HG02938 (cell line): ENCODE data around the gene PHRF1.
A peak's percentile ranks its signal among the peaks of the same experiment; 100 is the strongest.

Experiments
- ATAC-seq: cut with Tn5 transposase; IDR thresholded peaks from one replicate; pipeline ENCODE4 v1.9.1; 2021; ENCODE audit warnings: mild to moderate bottlenecking, moderate library complexity; ENCODE audit not compliant: unreplicated experiment

Gene PHRF1

DNA sequence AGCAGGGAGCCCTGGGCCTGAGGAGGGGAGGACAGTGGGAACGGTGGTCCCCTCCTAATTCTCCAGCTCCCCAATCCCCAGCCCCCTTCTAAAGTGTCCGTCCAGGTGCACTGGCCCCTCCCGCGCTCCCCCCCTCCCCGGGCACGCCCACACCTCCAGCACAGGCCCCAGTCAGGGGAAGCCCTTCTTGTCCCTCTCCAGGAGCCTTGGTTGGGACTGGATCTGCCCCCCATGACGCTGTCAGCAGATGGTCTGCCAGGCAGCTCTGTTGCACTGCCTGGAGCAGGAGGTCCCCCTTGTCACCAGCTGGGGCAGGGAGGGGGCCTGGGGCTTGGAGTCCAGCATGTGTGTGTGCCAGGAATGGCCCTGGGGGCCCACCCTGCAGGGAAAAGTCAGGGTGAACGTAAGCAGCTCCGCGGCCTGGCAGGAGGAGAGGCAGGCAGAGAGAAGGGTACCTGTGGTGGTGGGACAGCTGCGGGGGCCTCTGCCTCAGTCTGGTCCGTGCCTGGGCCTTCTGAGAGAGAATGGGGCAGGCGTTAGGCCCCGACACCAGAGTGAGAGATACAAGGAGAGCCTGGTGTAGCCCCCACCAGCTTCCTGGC is 37.9 kb downstream of the PHRF1 start:
- ATAC-seq, result no peak

DNA sequence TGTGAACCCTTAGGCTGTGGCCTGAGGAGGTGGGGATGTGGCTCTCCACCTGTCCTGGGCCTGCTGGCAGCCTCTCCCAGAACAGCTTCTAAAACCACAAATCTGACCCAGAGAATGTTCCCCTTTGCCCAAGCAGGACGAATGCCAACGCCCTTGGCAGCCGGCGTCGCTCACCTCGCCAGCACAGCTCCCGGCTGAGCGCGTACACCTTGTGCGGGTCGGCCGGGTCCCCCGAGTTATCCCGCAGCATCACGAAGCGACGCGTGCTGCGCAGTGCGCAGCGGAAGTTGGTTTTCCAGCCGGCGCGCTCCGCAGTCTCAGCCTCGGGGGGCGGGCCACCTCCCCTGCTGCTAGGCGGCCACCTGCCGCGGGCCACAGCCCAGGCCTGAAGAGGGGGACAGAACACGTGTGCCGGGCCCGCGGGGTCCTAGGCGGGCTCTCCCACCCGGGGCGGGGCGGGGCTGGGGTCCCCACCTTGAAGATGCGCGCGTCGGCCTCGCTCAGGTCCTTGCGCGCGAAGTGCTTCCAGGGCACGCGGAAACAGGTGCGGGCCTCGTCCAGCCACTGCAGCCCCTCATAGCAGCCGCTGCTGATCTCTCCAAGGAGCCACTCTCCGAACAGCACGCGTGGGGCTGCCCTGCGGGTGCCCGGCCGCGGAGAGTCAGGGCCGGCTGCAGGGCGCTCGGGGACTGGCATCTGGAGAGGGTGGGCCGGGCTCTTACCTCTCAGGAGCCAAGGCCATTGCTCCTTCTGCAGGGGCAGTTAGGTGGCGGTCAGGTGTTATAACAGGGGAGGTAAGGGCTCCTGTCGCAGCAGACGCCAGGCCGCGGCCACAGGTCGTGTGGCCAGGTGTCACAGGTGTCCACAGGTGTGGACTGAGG is 38.6 kb downstream of the PHRF1 start:
- ATAC-seq, result no peak

- ATAC-seq, result peak; percentile 77
These were observed 39.4 kb downstream of the PHRF1 start, which contains the start of gene IRF7 for GRCh38 chr11:615504-616319. Gene IRF7, minus strand, starts transcription at chr11:615950. Its CDS starts 586 bp downstream, at chr11:615364.

DNA sequence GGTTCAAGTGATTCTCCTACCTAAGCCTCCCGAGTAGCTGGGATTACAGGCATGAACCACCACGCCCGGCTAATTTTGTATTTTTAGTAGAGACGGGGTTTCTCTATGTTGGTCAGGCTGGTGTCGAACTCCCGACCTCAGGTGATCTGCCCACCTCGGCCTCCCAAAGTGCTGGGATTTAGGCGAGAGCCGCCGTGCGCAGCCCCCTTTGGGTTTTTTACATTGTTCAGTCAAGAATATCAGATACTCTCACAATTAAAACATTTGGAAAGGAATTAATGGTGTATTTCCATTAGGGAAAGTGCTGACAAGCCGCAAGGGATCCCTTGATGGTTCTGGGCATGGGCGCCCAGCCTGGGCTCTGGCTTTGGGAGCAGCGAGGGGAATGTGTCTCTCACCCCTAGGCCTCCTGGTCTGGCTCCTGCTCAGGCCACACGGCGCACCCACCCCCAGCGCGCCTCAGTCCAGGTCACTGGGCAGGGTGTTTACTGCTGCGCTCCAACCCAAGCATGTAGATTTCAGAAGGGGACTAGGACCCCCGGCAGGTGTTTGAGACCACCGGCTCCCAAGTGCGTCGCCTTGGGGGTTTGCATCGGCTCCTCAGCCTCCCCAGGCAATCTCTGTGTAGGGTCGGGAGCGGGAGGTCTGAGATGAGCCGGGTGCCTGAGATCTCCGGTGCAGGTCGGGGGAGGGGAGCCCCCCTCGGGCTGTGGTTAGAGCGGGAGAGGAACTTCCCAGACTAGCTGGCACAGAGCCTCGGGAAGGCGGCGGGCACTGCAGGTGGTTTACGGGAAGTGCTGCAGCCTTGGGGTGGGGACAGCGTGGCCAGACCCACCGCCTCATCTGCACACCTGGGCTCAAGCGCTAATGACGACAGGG is 40.3 kb downstream of the PHRF1 start:
- no peak for ATAC-seq

GRCh38 chr11:617199-617911 is 41.1 kb downstream of the PHRF1 start:
- ATAC-seq, result no peak

DNA sequence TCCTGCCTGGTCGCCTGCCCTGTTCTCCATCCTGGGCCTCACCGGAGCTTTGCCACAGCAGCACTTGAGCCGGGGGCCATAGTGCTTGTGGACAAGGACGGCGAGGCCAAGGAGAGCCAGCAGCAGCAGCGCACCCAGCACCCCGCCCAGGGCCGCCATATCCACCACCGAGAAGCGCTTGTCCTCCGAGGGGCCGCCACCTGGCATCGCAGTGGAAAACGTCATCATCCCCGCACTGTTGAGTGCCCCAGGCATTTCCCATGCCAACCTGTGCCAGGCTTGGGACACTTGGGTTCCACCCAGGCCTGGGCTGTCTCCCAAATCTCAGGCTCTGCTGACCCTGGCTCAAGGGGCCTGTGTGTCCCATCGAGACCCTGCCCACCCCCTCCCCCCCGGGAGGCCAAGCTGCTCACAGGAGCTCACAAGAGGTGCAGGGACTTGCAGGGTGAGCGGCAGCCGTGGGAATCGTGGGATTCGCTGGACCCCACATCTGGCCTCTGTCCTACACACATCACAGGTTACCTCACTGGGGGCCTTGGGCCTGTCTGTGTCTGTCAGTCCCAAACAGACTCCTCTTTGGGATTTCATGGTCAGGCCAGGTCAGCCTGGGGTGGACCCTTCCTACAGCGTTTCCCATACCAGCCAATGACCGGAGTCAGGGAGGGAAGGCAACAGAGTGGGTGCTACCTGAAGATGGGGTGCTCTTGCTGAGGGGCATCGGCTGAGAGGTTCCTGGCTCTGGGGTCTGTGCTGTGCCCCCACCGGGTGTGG is 41.8 kb downstream of the PHRF1 start:
- ATAC-seq, result no peak

DNA sequence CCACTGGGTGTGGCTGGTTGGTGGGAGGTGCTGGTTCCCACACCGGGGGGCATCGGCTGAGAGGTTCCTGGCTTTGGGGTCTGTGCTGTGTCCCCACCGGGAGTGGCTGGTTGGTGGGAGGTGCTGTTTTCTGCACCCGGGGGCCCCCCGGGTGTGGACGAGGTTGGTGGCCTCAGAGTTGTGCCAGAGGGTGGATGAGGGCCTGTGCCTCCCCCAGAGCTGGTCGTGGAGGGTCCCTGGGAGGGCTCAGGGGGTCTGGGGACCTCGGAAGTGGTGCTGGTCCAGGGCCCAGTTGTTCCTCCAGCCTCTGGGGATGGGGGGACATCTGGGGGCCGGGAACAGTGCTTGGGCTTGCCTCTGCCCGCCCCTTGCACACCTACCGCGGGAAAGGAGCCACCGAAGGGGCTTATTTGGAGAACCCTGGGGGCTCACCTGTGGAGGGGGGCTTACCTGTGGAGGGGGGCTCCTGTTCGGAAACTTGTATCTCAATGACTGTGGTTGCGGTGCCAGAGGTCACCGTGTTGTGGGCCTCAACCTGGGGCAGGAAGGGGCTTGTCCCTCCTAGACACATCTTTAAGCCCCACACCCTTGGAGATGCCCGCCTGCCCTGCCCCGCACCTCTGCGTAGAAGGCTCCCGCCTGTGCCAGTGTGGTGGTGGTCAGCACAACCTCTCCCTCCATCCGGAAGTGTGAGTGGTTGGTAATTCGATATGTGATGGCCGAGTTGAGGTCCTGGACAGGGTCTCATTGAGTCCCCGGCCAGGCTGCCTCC is 42.8 kb downstream of the PHRF1 start:
- ATAC-seq, result no peak

DNA sequence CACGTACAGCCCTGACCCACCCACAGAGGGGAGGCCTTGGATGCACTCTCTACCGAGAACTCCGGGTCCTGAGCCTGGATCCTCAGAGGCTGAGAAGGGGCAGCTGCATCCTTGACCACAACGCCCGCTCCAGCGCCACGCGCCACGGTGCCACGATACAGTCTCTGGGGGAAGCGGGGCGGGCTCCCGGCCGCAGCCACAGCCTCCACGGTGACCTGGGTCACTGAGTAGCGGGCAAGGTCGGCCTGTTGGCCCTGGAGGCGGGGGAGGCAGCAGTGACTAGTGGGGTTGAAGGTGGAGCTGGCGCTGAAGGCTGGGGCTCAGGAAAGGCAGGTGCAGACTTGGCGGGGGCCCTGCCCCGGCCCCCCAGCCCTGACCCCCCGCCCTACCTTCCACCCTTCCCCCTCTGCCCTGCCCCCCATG is 43.4 kb downstream of the PHRF1 start:
- no peak for ATAC-seq

- no peak for ATAC-seq
These were observed 43.9 kb downstream of the PHRF1 start for GRCh38 chr11:620201-620600.

GRCh38 chr11:620935-621814 is 44.9 kb downstream of the PHRF1 start:
- ATAC-seq, result no peak

DNA sequence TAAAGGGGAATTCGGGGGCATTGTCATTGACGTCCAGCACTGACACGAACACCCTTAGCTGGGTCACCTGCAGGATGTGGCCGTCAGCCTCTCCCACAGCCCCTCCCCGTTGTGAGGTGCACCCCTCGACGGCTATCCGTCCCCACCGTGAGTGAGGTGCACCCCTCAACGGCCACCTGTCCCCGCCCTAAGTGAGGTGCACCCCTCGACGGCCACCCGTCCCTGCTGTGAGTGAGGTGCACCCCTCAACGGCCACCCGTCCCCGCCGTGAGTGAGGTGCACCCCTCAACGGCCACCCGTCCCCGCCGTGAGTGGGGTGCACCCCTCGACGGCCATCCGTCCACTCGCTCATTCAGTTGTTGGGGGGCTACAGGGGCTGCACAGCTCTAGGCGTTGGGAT is 45.6 kb downstream of the PHRF1 start:
- ATAC-seq, result no peak

GRCh38 chr11:623349-623869 is 47.1 kb downstream of the PHRF1 start:
- no peak for ATAC-seq

GRCh38 chr11:623999-624704 is 47.9 kb downstream of the PHRF1 start:
- ATAC-seq, result no peak

- no peak for ATAC-seq
These were observed 48.7 kb downstream of the PHRF1 start, which contains the start of gene CDHR5 for GRCh38 chr11:624705-625635. Gene CDHR5, minus strand, starts transcription at chr11:624955. Its CDS starts 53 bp downstream, at chr11:624902.

DNA sequence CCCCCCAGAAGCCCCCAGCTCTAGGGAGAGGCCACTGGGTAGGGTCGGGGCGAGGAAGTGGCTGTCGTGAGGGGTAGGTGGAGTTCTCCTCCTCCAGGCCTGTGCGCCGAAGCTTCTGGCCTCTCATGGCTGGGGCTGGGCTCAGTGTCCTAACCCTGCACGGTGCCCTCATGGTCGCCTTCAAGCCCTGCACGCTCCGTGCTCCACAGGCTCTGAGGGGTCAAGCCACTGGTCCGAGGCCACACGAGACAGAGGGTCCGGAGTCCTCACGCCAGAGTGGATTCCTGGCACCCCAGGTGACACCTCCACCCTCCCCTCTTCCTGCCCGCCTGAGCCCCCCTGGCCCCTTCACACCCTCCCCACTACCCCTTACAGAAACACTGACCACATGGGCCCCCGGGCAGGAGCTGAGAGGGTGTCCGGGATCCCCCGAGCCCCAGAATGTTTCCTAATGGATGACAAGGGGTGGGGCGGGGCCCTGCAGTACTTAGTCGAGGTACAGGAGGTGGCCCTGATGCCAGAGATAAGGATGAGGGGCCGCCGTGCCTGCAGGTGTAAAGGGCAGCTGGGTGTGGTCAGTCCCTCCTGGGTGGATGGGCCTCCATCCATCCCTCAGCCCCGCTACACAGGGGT is 49.5 kb downstream of the PHRF1 start:
- ATAC-seq, result no peak
